Prostate gland (tissue), 2 donors: ENCODE results near the gene CRTAC1. TPM values are rescaled to one million over a fixed set of nuclear protein-coding genes. Genes with fewer than 3 reads are reported as not detected.
A peak's percentile ranks its signal among the peaks of the same experiment; 100 is the strongest.

Experiments
- DNase-seq: peaks from one replicate; pipeline ENCODE4 v3.0.0-alpha.2; 2019; ENCODE audit warnings: low spot score
- H3K27ac ChIP-seq, 2 donors: fragments of 200-600 bp; sonication (generic); 2 replicates each; pipeline ENCODE4 v1.5.1; 2017 to 2019
- H3K27me3 ChIP-seq: fragments of 200-600 bp; sonication (generic); replicated peaks from 2 replicates; pipeline ENCODE4 v1.5.1; 2019; ENCODE audit not compliant: insufficient read depth
- H3K36me3 ChIP-seq, 2 donors: fragments of 200-600 bp; sonication (generic); 1 replicate in 1 of 2; 2 replicates in 1 of 2; pipeline versions ENCODE4 v1.5.1 to v1.8.1; 2017 to 2019
- H3K4me1 ChIP-seq: fragments of 200-600 bp; sonication (generic); replicated peaks from 2 replicates; pipeline ENCODE4 v1.5.1; 2019
- H3K4me3 ChIP-seq, 2 donors: fragments of 200-600 bp; sonication (generic); 2 replicates each; pipeline ENCODE4 v1.5.1; 2017 to 2019
- H3K9me3 ChIP-seq: fragments of 200-600 bp; sonication (generic); 2 replicates; pipeline ENCODE4 v1.5.1; 2017
- POLR2A ChIP-seq: fragments of 450-650 bp; IDR thresholded peaks from one replicate; pipeline ENCODE4 v1.6.1; 2016; ENCODE audit warnings: antibody characterized with exemption, mild to moderate bottlenecking
- POLR2AphosphoS5 ChIP-seq: sonication (generic); formaldehyde crosslinking; IDR thresholded peaks from one replicate; pipeline ENCODE4 v1.6.1; 2017; ENCODE audit warnings: antibody characterized with exemption
- WGBS: methylation state at CpG from one replicate; pipeline ENCODE4 v1.1.5; 2018; 5-methylcytosine and 5-hydroxymethylcytosine counted together
- intact Hi-C: fragments of 100-400 bp; cut with DNase I; formaldehyde crosslinking; loops from one replicate; pipeline ENCODE4 v1.14.2; 2022
- total RNA-seq, 2 donors: library from RNA; depleted of rRNA; stranded (reverse); fragments of >200 nt; gene quantifications; one replicate each; pipeline ENCODE4 v1.1.0, GENCODE V29; 2016
- TF ChIP-seq, protein P1 (sequence below), 4 experiments: fragments of 200-600 bp in 2 of 4; fragments of 450-650 bp in 2 of 4; sonication (generic) in 2 of 4; IDR thresholded peaks; 1 replicate in 3 of 4; 2 replicates in 1 of 4; pipeline ENCODE4 v1.5.1; 2016 to 2019; ENCODE audit warnings: antibody characterized with exemption in 4 of 4, mild to moderate bottlenecking in 2 of 4, moderate library complexity in 2 of 4

Gene CRTAC1
- total RNA-seq, 2 donors from 2014 or later = 3.8 to 8.9 TPM

GRCh38 chr10:98033515-98033914 is 3.1 kb upstream of the CRTAC1 start:
- H3K4me3 ChIP-seq = no peak overlapping the region
- TF ChIP-seq, protein P1, sequence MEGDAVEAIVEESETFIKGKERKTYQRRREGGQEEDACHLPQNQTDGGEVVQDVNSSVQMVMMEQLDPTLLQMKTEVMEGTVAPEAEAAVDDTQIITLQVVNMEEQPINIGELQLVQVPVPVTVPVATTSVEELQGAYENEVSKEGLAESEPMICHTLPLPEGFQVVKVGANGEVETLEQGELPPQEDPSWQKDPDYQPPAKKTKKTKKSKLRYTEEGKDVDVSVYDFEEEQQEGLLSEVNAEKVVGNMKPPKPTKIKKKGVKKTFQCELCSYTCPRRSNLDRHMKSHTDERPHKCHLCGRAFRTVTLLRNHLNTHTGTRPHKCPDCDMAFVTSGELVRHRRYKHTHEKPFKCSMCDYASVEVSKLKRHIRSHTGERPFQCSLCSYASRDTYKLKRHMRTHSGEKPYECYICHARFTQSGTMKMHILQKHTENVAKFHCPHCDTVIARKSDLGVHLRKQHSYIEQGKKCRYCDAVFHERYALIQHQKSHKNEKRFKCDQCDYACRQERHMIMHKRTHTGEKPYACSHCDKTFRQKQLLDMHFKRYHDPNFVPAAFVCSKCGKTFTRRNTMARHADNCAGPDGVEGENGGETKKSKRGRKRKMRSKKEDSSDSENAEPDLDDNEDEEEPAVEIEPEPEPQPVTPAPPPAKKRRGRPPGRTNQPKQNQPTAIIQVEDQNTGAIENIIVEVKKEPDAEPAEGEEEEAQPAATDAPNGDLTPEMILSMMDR (IDR thresholded peaks at IDR 0.05) = no peak
- TF ChIP-seq POLR2AphosphoS5 = no peak
- TF ChIP-seq POLR2A = no peak
- intact Hi-C loops = no loop called here
- H3K9me3 ChIP-seq = no peaks in the 10 kb centered on the region
- 63% methylated on average over 3 of the region's 3 CpGs for WGBS
- peaks cover 8% of the 10 kb centered on the region for H3K4me1 ChIP-seq
- H3K36me3 ChIP-seq = no peaks in the 10 kb centered on the region
- peaks cover 3% of the 10 kb centered on the region for H3K27me3 ChIP-seq
- no peak overlapping the region for H3K27ac ChIP-seq
- DNase-seq = no peak

- Histone ChIP-seq H3K36me3 (no peaks in the 10 kb centered on the region), H3K9me3 (no peaks in the 10 kb centered on the region), H3K27me3 (peaks cover 8% of the 10 kb centered on the region), H3K4me3 (no peak overlapping the region), H3K4me1 (peaks cover 8% of the 10 kb centered on the region), H3K27ac (no peak overlapping the region)
- intact Hi-C loops = no loop called here
- DNase-seq = no peak
- 31% methylated on average over 12 of the region's 12 CpGs for WGBS
- TF ChIP-seq POLR2AphosphoS5 (no peak), POLR2A (no peak)
- TF ChIP-seq, protein P1 (IDR thresholded peaks at IDR 0.05) = no peak
These were observed 1.0 kb upstream of the CRTAC1 start for GRCh38 chr10:98031440-98031839.

GRCh38 chr10:98030991-98031431 is 590 bp upstream of the CRTAC1 start:
- no peaks in the 10 kb centered on the region for H3K9me3 ChIP-seq
- peak; percentile 15 for DNase-seq
- peak overlapping the region; percentile 23 to 29 for H3K4me3 ChIP-seq
- peaks cover 8% of the 10 kb centered on the region for H3K27me3 ChIP-seq
- peaks cover 8% of the 10 kb centered on the region for H3K4me1 ChIP-seq
- intact Hi-C loops = no loop called here
- H3K36me3 ChIP-seq = no peaks in the 10 kb centered on the region
- WGBS = under 1% methylated on average over 25 of the region's 49 CpGs
- H3K27ac ChIP-seq = no peak overlapping the region
- no peak for TF ChIP-seq POLR2AphosphoS5
- TF ChIP-seq, protein P1 (IDR thresholded peaks at IDR 0.05) = no peak

DNA sequence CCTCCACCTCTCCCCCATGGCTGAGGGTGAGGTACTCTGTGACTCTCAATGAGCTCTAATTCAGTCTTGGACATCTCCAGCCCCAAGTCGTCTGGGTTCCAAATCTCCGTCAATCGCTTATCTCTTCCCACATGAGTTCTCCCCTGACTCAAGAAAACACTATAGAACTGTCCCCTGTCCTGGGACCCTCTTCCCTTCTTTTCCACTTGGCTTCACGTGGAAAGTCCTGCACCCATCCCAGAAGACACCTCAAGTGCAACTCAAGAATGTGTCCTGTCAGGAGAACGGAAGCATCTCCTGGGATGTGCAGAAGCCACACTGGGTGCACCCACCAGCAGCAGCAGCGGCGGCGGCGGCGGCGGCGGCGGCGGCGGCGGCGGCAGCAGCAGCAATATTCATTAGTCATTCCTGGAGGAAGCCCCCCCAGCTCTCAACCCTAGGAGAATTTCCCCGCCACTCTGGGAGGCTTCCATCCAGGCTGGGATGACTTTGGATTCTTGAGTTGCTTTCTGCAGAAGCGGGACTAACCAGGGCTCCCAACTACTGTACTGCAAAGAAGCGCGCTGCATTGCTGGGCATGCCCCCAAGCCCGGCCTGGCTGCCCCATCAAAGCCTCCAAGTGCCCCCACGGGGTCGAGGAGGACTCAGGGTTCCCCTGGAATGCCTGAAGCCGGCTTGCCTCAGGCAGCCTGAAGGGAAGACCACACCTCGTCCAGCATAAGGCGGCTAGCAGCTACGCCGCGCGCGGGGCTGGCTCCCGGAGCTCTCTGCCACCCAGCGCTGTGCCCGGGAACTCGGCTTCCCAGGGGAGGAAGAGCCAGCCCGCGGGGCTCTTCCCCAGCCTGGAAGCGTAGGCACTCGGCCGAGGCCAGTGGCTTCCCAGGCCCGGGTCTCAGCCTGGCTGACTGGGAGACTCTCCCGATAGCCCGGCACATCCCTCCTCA is 1.0 kb downstream of the CRTAC1 start:
- TF ChIP-seq POLR2A (no peak), POLR2AphosphoS5 (no peak)
- TF ChIP-seq, protein P1 (IDR thresholded peaks at IDR 0.05) = no peak
- Histone ChIP-seq H3K27ac (no peak overlapping the region), H3K4me3 (peak overlapping the region; percentile 23 to 29), H3K9me3 (no peaks in the 10 kb centered on the region), H3K27me3 (peaks cover 12% of the 10 kb centered on the region), H3K4me1 (peaks cover 8% of the 10 kb centered on the region), H3K36me3 (no peaks in the 10 kb centered on the region)
- intact Hi-C loops = no loop called here
- WGBS = 5% methylated on average over 37 of the region's 44 CpGs
- DNase-seq = no peak
